ENCODE measurements around the gene ZNF487.

- TF ChIP-seq CTCF (IDR thresholded peaks at IDR 0.05; ENCODE audit: low read depth, low read length, poor library complexity, severe bottlenecking) (no peak), EZH2phosphoT487 (IDR thresholded peaks at IDR 0.05; ENCODE audit: borderline replicate concordance, low read length) (no peak)
Measured at GRCh38 chr10:43444897-43445466, 8.1 kb downstream of the ZNF487 start.

Data from DOHH2 (cell line).